CD4-positive, alpha-beta T cell treated with Interleukin-6 at 100 ng/mL for 8 hours (primary cell): ENCODE measurements around the gene SGPP2.

Experiments
- DNase-seq: peaks from one replicate; pipeline ENCODE4 v3.0.0-alpha.2; 2020; ENCODE audit warnings: mixed read lengths, low spot score

The SGPP2 gene

DNA sequence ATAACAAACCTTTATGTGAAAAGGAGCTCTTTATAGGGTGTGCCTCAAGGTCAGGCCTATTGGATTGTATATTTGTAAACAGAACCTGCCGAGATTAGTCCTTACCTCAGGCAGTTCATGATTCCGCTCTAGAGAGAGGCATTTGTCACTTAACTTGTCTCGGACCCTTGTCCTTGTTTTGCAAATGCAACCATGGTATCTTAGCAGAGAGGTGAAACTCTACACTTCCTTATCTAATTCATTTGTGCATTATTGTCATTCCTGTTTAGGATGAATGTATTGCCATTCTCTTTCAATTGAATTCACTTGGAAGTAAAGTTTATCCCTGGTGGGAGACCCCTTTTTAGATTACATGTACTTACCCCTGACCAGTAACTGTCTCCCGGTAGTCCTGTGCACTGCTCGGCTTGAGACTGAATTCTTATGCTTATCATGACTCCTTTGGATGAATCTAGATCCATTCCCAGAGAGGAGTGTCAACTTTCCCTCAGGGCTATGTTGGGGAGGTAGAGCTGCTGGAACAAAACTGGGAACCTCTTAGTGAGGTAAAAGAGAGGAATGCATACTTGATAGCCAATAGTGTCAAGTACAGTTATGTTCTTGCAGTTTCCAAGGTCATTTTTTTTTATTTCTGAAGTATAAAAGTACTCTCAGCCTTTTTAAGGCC lies 46.6 kb downstream of the SGPP2 start:
- DNase-seq, result no peak

DNA sequence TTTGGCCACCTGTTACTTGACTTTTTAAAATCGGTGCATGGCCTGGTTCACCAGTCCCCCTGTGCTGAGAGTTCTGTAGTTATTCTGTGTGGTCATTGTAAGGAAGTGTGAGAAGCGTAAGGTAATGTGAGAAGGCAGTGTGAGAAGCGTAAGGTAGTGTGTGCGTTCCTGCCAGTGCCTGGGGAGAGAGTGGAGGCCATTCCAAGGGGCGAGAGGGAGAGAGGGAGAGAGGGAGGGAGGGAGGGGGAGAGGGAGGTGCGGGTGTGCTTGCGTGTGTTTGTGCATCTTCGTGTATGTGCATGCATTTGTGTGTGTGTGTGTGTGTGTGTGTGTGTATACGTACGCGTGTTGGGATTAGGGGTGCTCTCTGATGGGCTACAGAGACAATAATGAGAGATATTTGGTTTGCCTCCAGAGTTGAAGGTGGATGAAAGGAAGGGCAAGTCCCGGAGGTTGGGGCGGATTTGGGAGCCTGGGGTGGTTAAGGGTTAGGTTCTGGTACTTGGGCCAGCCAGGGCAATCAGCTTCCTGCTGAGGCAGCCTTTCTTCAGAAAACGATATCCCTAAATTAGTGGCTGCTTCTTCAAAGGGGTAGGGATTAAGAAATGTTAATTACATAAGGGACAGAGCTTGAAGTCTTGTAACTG lies 53.7 kb downstream of the SGPP2 start:
- DNase-seq, result no peak

DNA sequence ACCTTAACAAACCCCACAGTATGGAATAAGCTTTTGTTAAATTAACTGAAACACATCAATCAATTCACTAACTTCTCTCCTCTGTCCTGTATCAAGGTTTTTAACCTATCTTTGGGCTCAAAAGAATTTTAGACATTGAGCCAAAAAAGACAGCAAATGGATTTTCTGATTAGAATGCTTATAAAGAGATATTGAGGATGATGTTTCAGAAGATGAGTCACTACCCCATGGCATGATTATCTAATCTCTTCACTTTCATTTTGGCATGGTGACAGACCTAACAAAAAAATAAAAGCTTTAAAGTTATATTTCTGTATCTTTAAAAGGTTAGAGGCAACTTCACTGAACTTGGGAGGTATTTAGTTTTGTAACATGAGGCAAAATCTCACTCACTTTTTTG lies 55.5 kb downstream of the SGPP2 start:
- no peak for DNase-seq

DNA sequence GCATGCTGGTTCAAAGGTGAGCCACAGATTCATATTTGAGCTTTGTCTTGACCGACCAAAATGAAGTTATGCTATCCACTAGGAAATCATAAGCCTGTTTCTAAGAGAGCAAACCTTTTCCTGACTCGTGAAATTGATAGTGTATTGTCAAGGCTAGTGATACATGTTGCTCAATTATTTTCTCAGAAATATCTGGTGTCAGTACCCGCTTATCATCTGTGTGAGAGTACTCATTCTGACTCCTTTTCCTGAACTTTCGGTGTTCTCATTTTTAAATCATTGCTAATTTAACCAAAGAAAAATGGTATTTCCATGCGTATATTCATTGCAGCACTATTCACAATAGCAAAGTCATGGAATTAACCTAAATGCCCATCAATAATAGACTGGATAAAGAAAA lies 56.2 kb downstream of the SGPP2 start:
- no peak for DNase-seq

DNA sequence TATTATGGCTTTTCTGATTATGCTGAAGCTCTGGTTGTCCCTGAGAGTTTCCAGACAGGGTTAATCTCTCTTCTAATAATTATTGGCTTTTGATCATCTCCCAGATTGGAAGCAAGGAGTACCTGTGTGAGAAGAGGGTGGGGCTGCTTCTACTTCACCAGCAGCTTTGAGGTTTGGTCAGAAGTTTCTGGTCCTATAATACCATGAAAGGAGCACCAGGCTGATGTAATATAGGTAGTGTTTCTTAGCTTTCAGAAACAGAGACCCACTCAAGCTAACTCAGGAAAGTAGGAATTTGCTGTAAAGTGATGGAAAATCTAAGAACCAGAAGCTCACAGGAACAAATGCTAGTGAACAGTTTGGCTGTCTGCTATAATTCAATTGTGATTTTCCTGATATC lies 57.6 kb downstream of the SGPP2 start:
- DNase-seq, result no peak

DNA sequence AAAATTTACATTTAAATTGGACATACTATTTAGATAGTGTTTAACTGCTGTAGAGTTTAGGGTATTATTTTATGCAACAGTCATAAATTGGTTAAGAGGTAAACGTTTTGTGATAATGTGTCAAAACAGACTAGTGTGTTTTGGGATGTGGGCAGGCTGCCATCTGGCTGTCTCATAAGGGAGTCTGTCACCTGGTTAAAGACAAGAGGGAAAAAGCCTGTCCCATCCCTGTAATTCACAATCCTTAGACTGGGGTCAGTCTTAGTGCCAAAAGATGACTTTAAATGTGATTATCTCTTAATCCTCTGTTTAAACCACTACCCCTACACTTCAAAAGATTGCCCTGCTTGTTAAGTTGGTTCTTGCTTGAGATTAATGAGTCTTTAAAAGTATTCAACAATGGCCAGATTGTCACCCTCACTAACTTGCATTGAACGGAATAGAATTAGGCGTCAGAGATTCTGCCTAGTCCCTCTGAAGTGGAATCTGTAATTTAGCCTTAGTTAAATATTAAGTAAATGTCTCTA lies 59.2 kb downstream of the SGPP2 start:
- no peak for DNase-seq

DNA sequence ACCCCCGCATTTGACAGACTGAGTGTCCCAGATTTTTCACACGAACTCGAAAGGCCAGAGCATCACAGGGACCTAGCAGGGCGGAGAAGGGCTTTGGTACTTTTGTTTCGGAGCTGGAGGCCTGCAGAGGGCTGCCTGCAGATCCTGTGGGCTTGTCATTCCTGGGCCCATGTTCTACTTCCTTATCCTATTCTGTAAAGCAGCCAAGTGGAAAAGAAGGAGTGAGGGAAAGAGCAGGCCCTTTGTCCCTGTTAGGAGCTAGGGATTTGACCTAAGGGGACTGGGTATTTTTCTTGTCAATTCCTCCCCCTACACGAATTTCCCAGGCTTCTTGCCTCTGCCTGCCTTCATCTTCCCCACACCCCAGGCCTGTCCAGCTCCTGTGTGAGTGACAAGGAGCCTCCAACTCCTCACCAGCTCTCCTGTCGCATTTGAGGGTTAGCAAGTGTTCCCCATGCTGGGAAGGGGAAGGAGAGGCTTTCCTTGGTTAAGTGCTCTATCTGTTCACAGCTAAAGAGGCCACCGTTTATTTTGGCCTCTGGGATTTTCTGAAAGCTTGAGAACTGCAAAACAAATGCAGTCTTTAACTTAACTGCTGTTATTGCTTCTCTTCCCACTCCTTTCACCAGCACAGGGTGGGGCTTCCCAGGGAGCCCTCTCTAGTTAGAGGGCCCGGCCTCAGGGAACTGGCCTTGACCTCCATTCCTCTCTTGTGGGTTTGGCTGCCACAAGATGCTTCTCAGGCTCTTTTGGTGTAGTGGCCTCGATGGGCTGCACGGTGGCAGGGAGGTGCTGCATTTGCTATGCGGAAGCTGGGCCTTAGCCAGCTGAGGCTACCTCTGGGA lies 61.2 kb downstream of the SGPP2 start:
- no peak for DNase-seq

DNA sequence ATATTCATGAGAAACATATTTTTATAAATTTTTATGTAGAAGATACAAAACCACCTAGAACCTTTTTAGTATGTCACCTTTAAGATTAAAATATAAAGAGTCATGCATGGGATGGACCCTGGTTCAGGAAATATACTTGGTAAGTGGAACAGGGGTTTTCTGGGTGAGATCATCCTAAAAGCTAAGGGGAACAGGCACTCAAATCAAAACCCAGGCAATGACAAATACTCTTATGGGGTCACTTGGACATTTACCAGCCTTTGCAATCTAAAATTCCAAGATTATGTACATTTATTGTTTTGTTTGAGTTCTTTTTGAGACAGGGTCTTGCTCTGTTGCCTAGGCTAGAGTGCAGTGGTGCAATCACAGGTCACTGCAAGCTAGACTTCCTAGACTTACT lies 65.8 kb downstream of the SGPP2 start:
- no peak for DNase-seq

DNA sequence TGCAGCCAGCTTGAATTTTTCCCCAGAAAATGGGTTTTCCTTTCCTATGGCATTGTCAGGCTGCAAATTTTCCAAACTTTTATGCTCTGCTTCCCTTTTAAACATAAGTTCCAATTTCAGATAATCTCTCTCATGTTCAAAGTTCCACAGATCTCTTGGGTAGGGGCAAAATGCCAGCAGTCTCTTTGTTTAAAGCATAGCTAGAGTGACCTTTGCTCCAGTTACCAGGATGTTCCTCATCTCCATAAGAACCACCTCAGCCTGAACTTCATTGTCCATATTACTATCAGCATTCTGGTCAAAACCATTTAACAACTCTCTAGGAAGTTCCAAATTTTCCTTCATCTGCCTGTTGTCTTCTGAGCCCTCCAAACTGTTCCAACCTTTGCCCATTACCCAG lies 68.3 kb downstream of the SGPP2 start:
- no peak for DNase-seq

DNA sequence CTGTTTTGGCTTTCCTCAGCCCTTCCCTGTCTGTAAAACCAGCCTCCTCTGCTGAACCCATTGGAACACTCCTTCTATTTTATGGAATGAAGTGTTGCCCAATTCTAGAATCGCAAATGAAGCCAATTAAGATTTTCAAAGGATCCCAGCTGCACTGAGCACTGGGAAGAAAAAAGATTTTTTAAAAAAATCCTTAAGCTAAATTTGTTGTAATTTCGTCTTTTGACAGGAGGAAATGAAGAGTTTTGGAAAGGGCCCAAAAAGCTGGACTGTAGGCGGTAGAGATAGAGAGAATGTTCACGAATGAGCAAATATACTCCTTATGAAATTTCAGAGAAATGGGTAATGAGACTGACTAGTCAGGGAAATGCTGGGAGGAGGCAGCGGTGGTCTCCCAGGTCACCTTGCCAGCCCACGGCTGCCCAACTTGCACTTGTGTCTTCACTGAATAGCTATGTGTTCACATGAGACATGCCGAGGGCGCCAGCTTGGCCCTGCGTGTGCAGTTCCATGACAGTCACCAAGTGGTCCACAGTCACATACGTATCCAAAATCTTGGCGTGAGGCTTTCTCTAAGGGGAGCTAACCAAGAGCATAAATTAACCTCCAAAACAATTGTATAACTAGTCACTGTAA lies 69.9 kb downstream of the SGPP2 start:
- DNase-seq, result no peak

DNA sequence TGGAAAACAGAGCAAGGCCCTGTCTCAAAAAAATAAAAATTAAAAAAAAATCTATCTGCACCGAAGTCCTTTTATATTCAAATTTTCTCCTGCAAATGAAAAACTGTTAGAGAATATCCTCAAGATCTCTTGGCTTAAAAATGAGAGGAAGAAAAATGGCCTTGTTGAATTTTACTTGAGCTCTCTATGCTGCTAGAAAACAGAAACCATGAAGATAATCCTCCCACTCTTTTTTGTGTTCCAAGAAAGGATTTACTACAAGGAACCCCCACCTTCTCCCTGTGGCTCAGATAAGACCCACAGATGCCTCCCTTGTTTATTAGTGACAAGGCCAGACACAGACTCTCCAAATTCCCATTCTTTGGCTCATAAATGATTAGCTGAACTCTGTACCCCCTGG lies 71.0 kb downstream of the SGPP2 start:
- no peak for DNase-seq

DNA sequence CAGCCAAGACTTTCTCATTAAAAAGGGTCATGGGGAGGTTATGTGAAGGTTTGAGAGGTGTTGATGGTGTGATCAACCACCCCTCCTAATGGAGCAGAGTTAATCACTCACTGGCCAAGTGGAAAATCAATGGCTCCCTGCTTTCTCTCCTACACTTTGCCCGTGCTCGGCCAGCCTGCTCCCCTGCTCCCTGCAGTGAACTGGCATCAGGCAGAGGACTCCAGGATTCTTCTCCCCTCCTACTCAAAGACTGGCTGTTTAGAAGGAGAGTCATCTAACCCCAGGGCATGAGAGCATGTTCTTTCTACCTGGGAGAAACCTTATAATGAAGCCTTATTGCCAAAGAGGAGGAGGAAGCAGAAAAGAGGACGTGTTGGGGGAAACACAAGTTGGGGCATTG lies 74.9 kb downstream of the SGPP2 start:
- no peak for DNase-seq

DNA sequence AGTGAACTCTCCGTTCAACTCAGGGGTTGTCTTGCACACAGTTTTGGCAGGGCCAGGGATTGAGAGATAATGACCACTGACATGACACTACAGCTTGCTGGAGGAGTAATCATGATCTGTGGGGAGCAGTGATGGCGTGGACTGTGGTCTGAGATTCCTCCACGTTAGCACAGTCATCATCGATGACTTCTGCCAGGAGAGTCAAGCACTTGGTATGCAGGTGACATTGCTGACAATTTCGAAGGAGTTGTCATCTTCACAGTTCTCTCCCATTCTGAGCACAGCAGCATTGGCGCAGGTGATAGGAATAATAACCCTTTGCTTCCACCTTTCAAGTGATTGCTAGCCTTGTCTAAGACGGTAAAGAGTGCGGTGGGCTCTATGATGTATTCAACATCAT lies 79.8 kb downstream of the SGPP2 start:
- no peak for DNase-seq

DNA sequence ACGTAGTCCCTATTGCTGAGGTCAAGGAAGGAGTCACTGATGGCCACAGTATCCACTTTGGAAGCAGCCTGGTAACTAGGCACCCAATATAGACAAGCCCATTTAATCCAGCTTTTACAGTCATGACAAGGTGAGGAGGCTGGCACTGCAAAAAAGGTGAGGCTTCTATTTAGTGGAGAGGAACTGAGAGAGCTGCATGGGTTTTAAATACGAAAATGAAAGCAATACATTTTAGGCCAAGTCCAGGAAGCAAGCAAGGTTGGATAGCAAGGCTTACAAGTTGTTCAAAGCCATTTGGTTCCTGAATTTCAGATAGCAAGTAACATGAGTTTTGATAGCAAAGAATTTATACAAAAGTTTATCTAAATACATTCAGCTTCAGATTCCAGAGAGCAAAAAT lies 80.4 kb downstream of the SGPP2 start:
- DNase-seq, result no peak

DNA sequence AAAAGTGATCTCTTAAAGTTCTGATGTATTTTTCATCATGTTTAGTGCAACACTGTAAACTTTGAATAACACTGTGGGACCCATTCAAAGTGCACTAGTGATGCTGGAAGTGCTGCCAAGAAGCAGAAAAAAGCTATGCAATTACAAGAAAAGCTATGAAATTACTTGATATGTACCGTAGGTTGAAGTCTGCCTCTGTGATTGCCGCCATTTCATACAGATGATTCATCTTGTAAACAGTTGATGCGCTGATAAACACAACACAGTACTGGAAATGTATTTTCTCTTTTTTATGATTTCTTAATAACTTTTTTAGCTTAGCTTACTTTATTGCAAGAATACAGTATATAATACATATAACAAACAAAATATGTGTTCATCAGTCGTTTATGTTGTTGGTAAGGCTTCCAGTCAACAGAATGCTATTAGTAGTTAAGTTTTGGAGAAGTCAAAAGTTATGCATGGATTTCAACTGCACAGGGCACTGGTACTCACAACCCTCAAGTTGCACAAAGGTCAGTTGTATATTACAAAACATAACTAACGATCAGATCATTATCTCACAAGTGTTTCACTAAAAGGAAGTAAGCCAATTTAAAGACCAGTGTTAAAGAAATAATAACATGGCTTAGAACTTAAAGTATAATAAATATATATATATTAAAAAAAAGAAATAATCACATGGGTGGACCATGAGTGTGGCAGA lies 82.0 kb downstream of the SGPP2 start:
- DNase-seq, result no peak

DNA sequence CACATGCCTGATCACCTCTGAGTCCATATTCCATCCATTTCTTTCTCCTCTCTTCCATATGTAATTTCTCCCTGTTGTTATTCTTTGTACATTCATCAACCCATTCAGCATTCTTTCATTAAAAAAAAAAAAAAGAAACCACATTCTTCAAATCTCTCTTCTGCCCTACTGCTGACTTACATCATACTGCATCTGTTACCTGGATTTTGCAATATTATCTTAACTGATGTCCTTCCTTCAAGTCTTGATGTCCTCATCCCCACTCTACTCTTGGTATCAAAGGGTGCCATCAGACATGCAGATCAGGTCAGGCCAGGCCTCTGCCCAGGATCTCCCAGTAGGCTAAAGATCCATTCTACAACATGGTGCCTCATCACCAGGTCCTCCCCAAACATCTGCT lies 90.6 kb downstream of the SGPP2 start:
- no peak for DNase-seq

DNA sequence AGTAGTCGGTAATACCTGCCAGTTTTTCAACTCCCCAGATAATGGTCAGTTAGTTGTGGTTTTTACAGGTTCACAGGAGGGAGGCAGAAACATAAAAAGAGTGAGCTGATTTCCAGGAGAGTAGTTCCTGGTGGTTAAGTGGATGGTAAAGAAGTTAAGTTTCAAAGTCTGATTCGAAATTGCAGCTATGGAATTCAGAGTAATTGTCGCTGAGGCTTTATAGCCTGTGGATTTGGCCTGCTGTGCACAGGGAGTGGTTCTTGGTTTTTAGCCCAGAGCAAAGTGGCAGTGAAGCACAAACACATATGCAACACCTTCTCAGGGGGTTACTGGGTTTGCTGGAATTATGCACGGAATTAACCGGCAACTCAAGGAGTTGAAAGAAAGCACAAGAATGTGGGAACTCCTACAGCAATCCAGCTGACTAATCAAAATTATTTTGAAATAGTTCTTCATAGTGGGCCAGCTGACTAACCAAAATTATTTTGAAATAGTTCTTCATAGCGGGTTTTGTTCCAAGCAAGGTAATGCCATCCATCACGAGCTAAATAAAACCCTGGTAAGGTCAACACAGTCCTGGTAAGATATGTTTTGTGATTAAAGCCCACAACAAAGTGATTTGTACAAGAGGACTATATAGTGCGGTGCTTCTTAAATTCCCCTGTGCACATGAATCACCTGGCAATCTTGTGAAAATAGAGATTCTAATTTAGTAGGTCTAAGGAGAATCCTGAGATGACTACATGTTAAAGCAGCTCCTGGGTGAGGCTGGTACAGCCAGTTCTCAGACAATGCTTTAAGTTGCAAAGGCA lies 94.4 kb downstream of the SGPP2 start:
- DNase-seq, result no peak

DNA sequence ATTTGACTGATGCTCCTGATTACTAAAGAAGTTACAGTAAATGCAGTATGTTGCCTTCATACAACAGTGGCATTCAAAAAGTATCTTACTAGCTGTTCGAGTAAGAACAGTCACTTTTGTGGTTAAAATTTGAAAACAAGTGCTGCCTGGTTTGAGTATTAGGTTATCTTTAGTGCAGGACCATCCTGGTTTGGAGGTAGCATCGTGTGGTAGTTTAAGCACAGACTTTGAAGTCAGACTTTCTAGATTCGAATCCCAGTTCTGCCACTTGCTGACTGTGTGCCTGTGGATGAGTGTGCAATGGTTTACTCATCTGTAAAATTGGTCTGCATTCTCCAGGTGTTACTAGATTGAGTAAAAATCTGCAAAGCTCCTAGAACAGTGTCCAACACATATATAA lies 96.8 kb downstream of the SGPP2 start:
- no peak for DNase-seq

DNA sequence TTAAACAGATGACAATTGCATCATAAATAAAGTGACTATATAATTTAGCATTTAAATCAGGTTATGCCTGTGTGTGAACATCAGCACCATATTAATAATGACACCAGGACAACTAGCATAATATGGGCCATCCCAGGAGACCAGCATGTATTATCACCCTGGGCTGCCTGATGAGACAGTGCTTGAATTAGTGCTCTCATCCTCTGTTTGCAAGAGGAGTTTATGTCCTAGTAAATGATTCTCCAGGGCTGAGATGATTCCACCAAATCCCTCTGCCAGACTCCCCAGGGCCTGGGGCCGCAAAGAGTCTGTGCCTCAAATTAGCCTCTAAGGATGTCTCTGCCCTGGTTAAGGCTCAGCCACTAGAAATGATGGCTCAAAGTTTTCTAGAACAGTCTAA lies 97.7 kb downstream of the SGPP2 start:
- DNase-seq, result no peak

DNA sequence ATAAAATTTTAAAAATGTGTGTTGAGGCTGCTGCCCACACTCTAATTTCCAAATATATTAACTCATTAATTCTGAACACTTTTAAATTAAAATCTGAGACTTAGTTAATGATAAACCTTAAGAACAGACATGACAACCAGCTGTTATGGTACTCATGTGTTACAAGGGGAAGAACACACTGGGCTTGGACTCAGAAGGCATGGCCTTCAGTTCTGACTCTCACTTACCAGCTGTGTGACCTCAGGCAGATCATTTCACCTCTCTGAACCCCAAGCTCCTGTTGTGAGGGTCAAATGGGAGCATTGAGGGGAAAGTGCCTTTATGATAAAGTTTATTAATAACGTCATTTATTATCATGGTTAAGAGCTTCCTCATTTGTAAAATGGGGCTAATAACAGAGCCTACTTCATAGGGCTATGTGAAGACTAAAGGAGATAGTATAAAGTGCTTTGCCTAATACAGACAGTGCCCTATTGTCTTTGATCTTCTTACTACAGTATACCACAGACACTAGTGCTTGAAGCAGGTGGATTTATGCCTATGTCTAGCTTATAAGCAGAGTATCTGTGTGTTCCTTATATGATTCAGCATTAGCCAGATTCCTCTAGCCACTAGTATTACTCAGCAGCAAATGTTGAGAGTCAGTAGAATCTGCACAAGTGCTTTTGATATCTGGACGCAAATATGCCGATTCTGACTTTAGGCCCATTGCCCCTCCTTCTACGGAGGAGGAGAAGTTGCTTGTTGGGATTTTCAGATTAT lies 99.6 kb downstream of the SGPP2 start:
- no peak for DNase-seq
